Cardiac fibroblast (primary cell): ENCODE data around the gene RABEP2.
"Not testable (repeated sequence)": the region's sequence is repeated elsewhere in the genome, so short reads cannot be mapped to it uniquely, and the experiment has no call there.

Source experiments
- DNase-seq, 2 donors: peaks; one replicate each; pipeline versions ENCODE4 v3.0.0 to v3.0.0-alpha.2; 2010; ENCODE audit warnings: low read depth in 2 of 2
- H3K4me3 ChIP-seq, 2 donors: replicated peaks in 1 of 2; 1 replicate in 1 of 2; 2 replicates in 1 of 2; pipeline ENCODE4 v1.5.1; 2011; ENCODE audit warnings: low read depth in 2 of 2, low read length in 2 of 2, mild to moderate bottlenecking in 2 of 2, moderate library complexity in 1 of 2
- CTCF ChIP-seq: IDR thresholded peaks from one replicate; pipeline ENCODE4 v1.5.1; 2011; ENCODE audit warnings: low read depth, mild to moderate bottlenecking, low read length, inconsistent platforms

Gene RABEP2

GRCh38 chr16:28932339-28933141 lies 7.5 kb upstream of the RABEP2 start:
- DNase-seq: no peak
- no peak for TF ChIP-seq CTCF
- no peak overlapping the region for H3K4me3 ChIP-seq

GRCh38 chr16:28931801-28932225 lies 6.8 kb upstream of the RABEP2 start, which contains the start of gene CD19:
TSS of gene CD19 (plus strand) at chr16:28931971. CDS start at chr16:28932001, 30 bp downstream.
- H3K4me3 ChIP-seq: no peak within 1 kb of the TSS
- no peak for TF ChIP-seq CTCF
- DNase-seq: no peak

GRCh38 chr16:28930652-28931051 lies 5.6 kb upstream of the RABEP2 start:
- no peak for TF ChIP-seq CTCF
- no peak overlapping the region for H3K4me3 ChIP-seq
- DNase-seq: no peak

- no peak overlapping the region for H3K4me3 ChIP-seq
- TF ChIP-seq CTCF: no peak
- DNase-seq: no peak
Observed at GRCh38 chr16:28930203-28930602, 5.2 kb upstream of the RABEP2 start.

GRCh38 chr16:28927815-28928214 lies 2.8 kb upstream of the RABEP2 start:
- no peak for DNase-seq
- H3K4me3 ChIP-seq: no peak overlapping the region

GRCh38 chr16:28926284-28926683 lies 1.2 kb upstream of the RABEP2 start:
- DNase-seq, H3K4me3 ChIP-seq: not testable (repeated sequence)

More at GRCh38 chr16:28927815-28928214, 2.8 kb upstream of the RABEP2 start:
- no peak for TF ChIP-seq CTCF

GRCh38 chr16:28925386-28926228 lies 569 bp upstream of the RABEP2 start:
- H3K4me3 ChIP-seq: peak overlapping the region; percentile 65 to 78
- DNase-seq: peak; percentile 84 to 85
- TF ChIP-seq CTCF: no peak
